ENCODE measurements around the gene MAD1L1.

- TF ChIP-seq CTCF (IDR thresholded peaks at IDR 0.05; ENCODE audit: insufficient read depth, low read length, poor library complexity, severe bottlenecking) (no peak), EZH2phosphoT487 (conservative IDR thresholded peaks at IDR 0.05; ENCODE audit: low read length) (no peak)
These were observed 4.4 kb upstream of the MAD1L1 start for GRCh38 chr7:2237109-2237602.
